ENCODE measurements around the gene PDILT. TPM values are rescaled to one million over a fixed set of nuclear protein-coding genes. Genes with fewer than 3 reads are reported as not detected.

The PDILT gene, protein sequence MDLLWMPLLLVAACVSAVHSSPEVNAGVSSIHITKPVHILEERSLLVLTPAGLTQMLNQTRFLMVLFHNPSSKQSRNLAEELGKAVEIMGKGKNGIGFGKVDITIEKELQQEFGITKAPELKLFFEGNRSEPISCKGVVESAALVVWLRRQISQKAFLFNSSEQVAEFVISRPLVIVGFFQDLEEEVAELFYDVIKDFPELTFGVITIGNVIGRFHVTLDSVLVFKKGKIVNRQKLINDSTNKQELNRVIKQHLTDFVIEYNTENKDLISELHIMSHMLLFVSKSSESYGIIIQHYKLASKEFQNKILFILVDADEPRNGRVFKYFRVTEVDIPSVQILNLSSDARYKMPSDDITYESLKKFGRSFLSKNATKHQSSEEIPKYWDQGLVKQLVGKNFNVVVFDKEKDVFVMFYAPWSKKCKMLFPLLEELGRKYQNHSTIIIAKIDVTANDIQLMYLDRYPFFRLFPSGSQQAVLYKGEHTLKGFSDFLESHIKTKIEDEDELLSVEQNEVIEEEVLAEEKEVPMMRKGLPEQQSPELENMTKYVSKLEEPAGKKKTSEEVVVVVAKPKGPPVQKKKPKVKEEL
- not detected in 2 replicates for total RNA-seq (2011; cell fraction: chromatin; rRNA removed; ENCODE audit: low replicate concordance)
- not detected in 2 replicates for total RNA-seq (2011; cell fraction: nucleolus; rRNA removed)
- not detected in 2 replicates for total RNA-seq (2011; cell fraction: nucleoplasm; rRNA removed)
- total RNA-seq (2014; rRNA removed), result not detected in 2 replicates
- not detected in 2 replicates for total RNA-seq (2014; rRNA removed; fragmentation: Illumina TruSeq; extraction: Trizol)
- total RNA-seq (2015; rRNA removed; fragmentation: Illumina TruSeq; extraction: Trizol), result not detected in 2 replicates
- total RNA-seq (2021), result not detected in 2 replicates
- polyA plus RNA-seq (2011; rRNA removed), result not detected in 2 replicates
- polyA plus RNA-seq (2011; cell fraction: cytosol; rRNA removed), result not detected in 2 replicates
- polyA plus RNA-seq (2011; cell fraction: nucleus; rRNA removed), result not detected in 2 replicates
- polyA plus RNA-seq (2012), result not detected in 2 replicates
- not detected in 2 replicates for polyA plus RNA-seq (2014; fragmentation: Illumina TruSeq; extraction: Trizol)
- not detected for polyA plus RNA-seq (2014; fragmentation: Nextera tagmentation; extraction: Ambion mirVana)
- not detected in 2 replicates for polyA plus RNA-seq (2014; rRNA removed)
- polyA minus RNA-seq (2011; rRNA and poly(A)+ RNA removed), result not detected in 2 replicates
- polyA minus RNA-seq (2011; cell fraction: cytosol; rRNA and poly(A)+ RNA removed), result not detected in 2 replicates
- polyA minus RNA-seq (2011; cell fraction: nucleus; rRNA and poly(A)+ RNA removed), result not detected in 2 replicates
- not detected for Bru-seq, nascent RNA
- not detected for BruChase-seq, experiment 1, labeled RNA remaining after a 2-hour chase
- not detected for BruChase-seq, experiment 2, labeled RNA remaining after a 6-hour chase
- long read RNA-seq, experiment 1, result 0 reads
- long read RNA-seq, experiment 2, result 0 reads
- long read RNA-seq, experiment 3, result 0 reads

DNA sequence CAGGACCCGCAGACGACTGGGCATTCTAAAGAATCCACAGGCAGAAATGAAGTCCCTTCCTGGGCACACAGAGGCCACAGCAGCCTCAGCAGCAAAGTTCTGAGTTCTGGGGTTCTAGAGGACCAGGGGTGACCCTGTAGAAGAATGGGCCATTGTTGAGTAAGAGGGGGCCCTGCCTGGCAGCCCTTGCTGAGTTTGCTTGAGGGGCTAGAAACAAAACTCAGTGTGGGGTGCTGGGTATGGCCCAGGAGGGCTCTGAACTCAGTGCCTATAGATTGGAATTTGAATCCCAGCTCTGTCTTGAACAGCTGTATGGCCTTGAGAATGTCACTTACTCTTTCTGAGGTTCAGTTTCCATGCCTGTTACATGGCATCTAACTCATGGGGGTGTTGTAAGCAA is at the start of gene PDILT:
TSS of gene PDILT (minus strand) at position 101 of the 400 bp plus-strand sequence. CDS start 5,437 bp downstream, outside the sequence.
- Histone ChIP-seq H3K4me1 (replicated peaks in 1 of 2; ENCODE audit: control insufficient read depth in 2 of 2, insufficient read depth in 2 of 2, low read length in 2 of 2) (no peaks in the 10 kb centered on the region; a peak in 1 of 5 replicates), H3K9ac (ENCODE audit: insufficient read depth in 1 of 2, low read depth in 2 of 2, low read length in 2 of 2) (no peak within 1 kb of the TSS), H2AFZ (ENCODE audit: low read depth, low read length) (no peak within 1 kb of the TSS), H3K4me3 (no peak within 1 kb of the TSS), H3K9me1 (ENCODE audit: control insufficient read depth, insufficient read depth, low read length) (no peaks in the 10 kb centered on the region), H3K36me3 (ENCODE audit: control insufficient read depth, insufficient read depth, low read length) (no peaks in the 10 kb centered on the region), H3K27ac (ENCODE audit: extremely low read depth, low read depth, low read length) (no peak within 1 kb of the TSS), H3K27me3 (ENCODE audit: control insufficient read depth in 2 of 2, insufficient read depth in 2 of 2, low read length in 2 of 2) (peaks cover 2 to 26% of the 10 kb centered on the region in 2 experiments; a peak in 3 of 5 replicates), H3K4me2 (ENCODE audit: insufficient read depth, low read length) (no peak within 1 kb of the TSS), H4K20me1 (replicated peaks; ENCODE audit: control insufficient read depth, insufficient read depth, low read length) (no peaks in the 10 kb centered on the region), H3K9me3 (replicated peaks; ENCODE audit: control insufficient read depth, insufficient read depth, low read depth, low read length) (no peaks in the 10 kb centered on the region), H3K79me2 (ENCODE audit: control insufficient read depth, insufficient read depth, low read length) (no peaks in the 10 kb centered on the region)
- no peak for FAIRE-seq
- ChIA-PET POLR2A (no interaction called here), CTCF (ENCODE audit: low intra/inter-chr PET ratio) (no interaction called here)
- WGBS (ENCODE audit: insufficient coverage, low coverage, missing lambda C conversion rate), result no CpG with 5 or more reads among the region's 2 CpGs
- BruUV-seq (replicated peaks), result no TSS peak
- no peak for TF ChIP-seq GATAD2B (IDR thresholded peaks at IDR 0.05; ENCODE audit: borderline replicate concordance)
- no peak for TF ChIP-seq PTRF (tag; IDR thresholded peaks at IDR 0.05)
- TF ChIP-seq BCOR (IDR thresholded peaks at IDR 0.05), result no peak
- TF ChIP-seq SREBF1 (IDR thresholded peaks at IDR 0.05; ENCODE audit: borderline replicate concordance, low read depth, low read length), result no peak
- TF ChIP-seq U2AF2 (optimal IDR thresholded peaks at IDR 0.05; ENCODE audit: low read depth, low read length), result no peak
- TF ChIP-seq NCOA1 (IDR thresholded peaks at IDR 0.05; ENCODE audit: low read depth), result no peak
- TF ChIP-seq TFE3 (CRISPR knock-in tag; IDR thresholded peaks at IDR 0.05), result no peak
- TF ChIP-seq SMAD3 (CRISPR knock-in tag; conservative IDR thresholded peaks at IDR 0.05), result no peak
- TF ChIP-seq ZNF436 (CRISPR knock-in tag; IDR thresholded peaks at IDR 0.05), result no peak
- no peak for TF ChIP-seq ZSCAN32 (CRISPR knock-in tag; IDR thresholded peaks at IDR 0.05)
- no peak for TF ChIP-seq STAT5B (CRISPR knock-in tag; IDR thresholded peaks at IDR 0.05)
- TF ChIP-seq, protein P1, sequence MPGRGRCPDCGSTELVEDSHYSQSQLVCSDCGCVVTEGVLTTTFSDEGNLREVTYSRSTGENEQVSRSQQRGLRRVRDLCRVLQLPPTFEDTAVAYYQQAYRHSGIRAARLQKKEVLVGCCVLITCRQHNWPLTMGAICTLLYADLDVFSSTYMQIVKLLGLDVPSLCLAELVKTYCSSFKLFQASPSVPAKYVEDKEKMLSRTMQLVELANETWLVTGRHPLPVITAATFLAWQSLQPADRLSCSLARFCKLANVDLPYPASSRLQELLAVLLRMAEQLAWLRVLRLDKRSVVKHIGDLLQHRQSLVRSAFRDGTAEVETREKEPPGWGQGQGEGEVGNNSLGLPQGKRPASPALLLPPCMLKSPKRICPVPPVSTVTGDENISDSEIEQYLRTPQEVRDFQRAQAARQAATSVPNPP (IDR thresholded peaks at IDR 0.05; ENCODE audit: borderline replicate concordance, insufficient read depth, insufficient read length), result no peak
- ATAC-seq, result no peak
- intact Hi-C loops (cut with micrococcal nuclease), result no loop called here
- in situ Hi-C loops (cut with MboI), result no loop called here
- no peak for DNase-seq (ENCODE audit: extremely low read depth in 1 of 4, low spot score in 3 of 4)
